Thoracic aorta (tissue), 2 donors: ENCODE measurements around the gene CPNE2. TPM values are rescaled to one million over a fixed set of nuclear protein-coding genes. Genes with fewer than 3 reads are reported as not detected.
A peak's percentile ranks its signal among the peaks of the same experiment; 100 is the strongest.

Experiments used
- ATAC-seq: fragments of 150-250 bp; one replicate; pipeline ENCODE4 v1.8.0; 2017; ENCODE audit warnings: low read depth; ENCODE audit not compliant: insufficient number of reproducible peaks, low FRiP score
- DNase-seq: peaks from one replicate; pipeline ENCODE4 v3.0.0-alpha.2; 2020; ENCODE audit warnings: low spot score
- H3K27ac ChIP-seq, 2 donors: fragments of 200-600 bp; sonication (generic); 1 replicate in 1 of 2; 2 replicates in 1 of 2; pipeline ENCODE4 v1.5.1; 2016; ENCODE audit warnings: mild to moderate bottlenecking in 2 of 2, moderate library complexity in 2 of 2
- H3K27me3 ChIP-seq: fragments of 200-600 bp; sonication (generic); replicated peaks from 2 replicates; pipeline ENCODE4 v1.6.0; 2016; ENCODE audit warnings: mild to moderate bottlenecking; ENCODE audit not compliant: insufficient read depth
- H3K36me3 ChIP-seq: fragments of 200-600 bp; sonication (generic); one replicate; pipeline ENCODE4 v1.5.1; 2016
- H3K4me1 ChIP-seq, 2 donors: fragments of 200-600 bp; sonication (generic); 1 replicate in 1 of 2; 2 replicates in 1 of 2; pipeline versions ENCODE4 v1.5.1 to v1.6.0; 2016; ENCODE audit warnings: low read depth in 2 of 2, mild to moderate bottlenecking in 1 of 2; ENCODE audit not compliant: control insufficient read depth in 1 of 2
- H3K4me3 ChIP-seq: fragments of 200-600 bp; sonication (generic); 2 replicates; pipeline ENCODE4 v1.5.1; 2016; ENCODE audit warnings: mild to moderate bottlenecking
- H3K9me3 ChIP-seq: fragments of 200-600 bp; sonication (generic); 2 replicates; pipeline ENCODE4 v1.5.1; 2016
- CTCF ChIP-seq: fragments of 200-600 bp; sonication (generic); IDR thresholded peaks from one replicate; pipeline ENCODE4 v1.5.1; 2019; ENCODE audit warnings: antibody characterized with exemption
- total RNA-seq, 2 donors: library from RNA; depleted of rRNA; stranded (reverse); fragments of >200 nt; gene quantifications; one replicate each; pipeline versions ENCODE4 v1.1.0 to v1.2.3, GENCODE V29; 2016

The CPNE2 gene
- total RNA-seq, 2 donors from 2014 or later, result 28.3 to 47.4 TPM

GRCh38 chr16:57084996-57085395, 7.4 kb upstream of the CPNE2 start:
- H3K9me3 ChIP-seq, result no peaks in the 10 kb centered on the region
- no peaks in the 10 kb centered on the region for H3K36me3 ChIP-seq
- TF ChIP-seq CTCF, result no peak
- DNase-seq, result no peak
- H3K4me1 ChIP-seq, result no peaks in the 10 kb centered on the region
- no peaks in the 10 kb centered on the region for H3K27me3 ChIP-seq
- H3K4me3 ChIP-seq, result no peak overlapping the region
- ATAC-seq, result no peak
- no peak overlapping the region for H3K27ac ChIP-seq

GRCh38 chr16:57087003-57087402, 5.4 kb upstream of the CPNE2 start:
- H3K27me3 ChIP-seq, result no peaks in the 10 kb centered on the region
- DNase-seq, result no peak
- no peak for ATAC-seq
- no peak for TF ChIP-seq CTCF
- H3K4me3 ChIP-seq, result no peak overlapping the region
- no peaks in the 10 kb centered on the region for H3K36me3 ChIP-seq
- no peaks in the 10 kb centered on the region for H3K9me3 ChIP-seq
- peaks cover 0 to 8% of the 10 kb centered on the region in 2 donors for H3K4me1 ChIP-seq
- no peak overlapping the region for H3K27ac ChIP-seq

- Histone ChIP-seq H3K4me1 (peaks cover 9 to 21% of the 10 kb centered on the region in 2 donors), H3K4me3 (no peak overlapping the region), H3K27me3 (no peaks in the 10 kb centered on the region), H3K27ac (no peak overlapping the region), H3K9me3 (no peaks in the 10 kb centered on the region), H3K36me3 (no peaks in the 10 kb centered on the region)
- no peak for TF ChIP-seq CTCF
- ATAC-seq, result no peak
- no peak for DNase-seq
Measured at GRCh38 chr16:57089406-57089805, 3.0 kb upstream of the CPNE2 start.

- Histone ChIP-seq H3K36me3 (no peaks in the 10 kb centered on the region), H3K9me3 (no peaks in the 10 kb centered on the region), H3K27me3 (no peaks in the 10 kb centered on the region), H3K27ac (peak overlapping the region; percentile 80 to 81), H3K4me3 (peak overlapping the region; percentile 96), H3K4me1 (peaks cover 9 to 21% of the 10 kb centered on the region in 2 donors)
- no peak for TF ChIP-seq CTCF
- ATAC-seq (peak; percentile 30), DNase-seq (peak; percentile 19)
Measured at GRCh38 chr16:57091200-57091974, 996 bp upstream of the CPNE2 start.

GRCh38 chr16:57092786-57093411, 516 bp downstream of the CPNE2 start:
- TF ChIP-seq CTCF, result peak; percentile 53

More at GRCh38 chr16:57092786-57093411, 516 bp downstream of the CPNE2 start:
- no peaks in the 10 kb centered on the region for H3K36me3 ChIP-seq
- no peak for DNase-seq
- H3K4me3 ChIP-seq, result peak overlapping the region; percentile 96
- H3K27me3 ChIP-seq, result no peaks in the 10 kb centered on the region
- no peak for ATAC-seq
- H3K27ac ChIP-seq, result peak overlapping the region in 1 of 2 donors; percentile 53
- peaks cover 9 to 21% of the 10 kb centered on the region in 2 donors for H3K4me1 ChIP-seq
- no peaks in the 10 kb centered on the region for H3K9me3 ChIP-seq
